Neutrophil (primary cell): ENCODE results near the gene SERPINF2.
A peak's percentile ranks its signal among the peaks of the same experiment; 100 is the strongest.

Experiments used
- H3K27ac ChIP-seq: fragments of 200-600 bp; sonication (generic); 2 replicates; pipeline ENCODE4 v1.5.1; 2016; ENCODE audit warnings: mild to moderate bottlenecking, moderate library complexity
- H3K27me3 ChIP-seq: fragments of 200-600 bp; sonication (generic); 2 replicates; pipeline ENCODE4 v1.6.0; 2016; ENCODE audit warnings: mild to moderate bottlenecking
- H3K36me3 ChIP-seq: fragments of 200-600 bp; sonication (generic); 2 replicates; pipeline ENCODE4 v1.5.1; 2017
- H3K4me1 ChIP-seq, 2 experiments: fragments of 200-600 bp in 1 of 2; sonication (generic) in 1 of 2; 1 replicate in 1 of 2; 2 replicates in 1 of 2; pipeline versions ENCODE4 v1.5.1 to v1.6.1; 2013 to 2016; ENCODE audit warnings: low read depth in 1 of 2, low read length in 1 of 2, mild to moderate bottlenecking in 1 of 2, moderate library complexity in 1 of 2; ENCODE audit not compliant: control insufficient read depth in 1 of 2, insufficient read depth in 1 of 2
- H3K4me3 ChIP-seq, 2 experiments: fragments of 200-600 bp in 1 of 2; sonication (generic) in 1 of 2; 1 replicate in 1 of 2; 2 replicates in 1 of 2; pipeline ENCODE4 v1.5.1; 2013 to 2016; ENCODE audit warnings: low read depth in 1 of 2, low read length in 1 of 2, mild to moderate bottlenecking in 1 of 2, moderate library complexity in 1 of 2
- H3K9me3 ChIP-seq: fragments of 200-600 bp; sonication (generic); 2 replicates; pipeline ENCODE4 v1.5.1; 2016
- CTCF ChIP-seq: fragments of 200-600 bp; sonication (generic); IDR thresholded peaks from 2 replicates; pipeline ENCODE4 v1.5.1; 2016; ENCODE audit warnings: antibody characterized with exemption

Gene SERPINF2

GRCh38 chr17:1783271-1783670, 40.6 kb downstream of the SERPINF2 start:
- H3K9me3 ChIP-seq: no peaks in the 10 kb centered on the region
- H3K36me3 ChIP-seq: peaks cover 10% of the 10 kb centered on the region
- no peak for TF ChIP-seq CTCF
- H3K4me3 ChIP-seq: peak overlapping the region; percentile 20 to 45
- H3K27ac ChIP-seq: peak overlapping the region; percentile 77
- peaks cover 15 to 19% of the 10 kb centered on the region in 2 experiments for H3K4me1 ChIP-seq
- no peaks in the 10 kb centered on the region for H3K27me3 ChIP-seq

- Histone ChIP-seq H3K36me3 (peaks cover 4% of the 10 kb centered on the region), H3K27me3 (no peaks in the 10 kb centered on the region), H3K4me1 (peaks cover 15 to 19% of the 10 kb centered on the region in 2 experiments), H3K4me3 (peak overlapping the region in 1 of 2 experiments; percentile 45), H3K27ac (peak overlapping the region; percentile 77), H3K9me3 (no peaks in the 10 kb centered on the region)
- no peak for TF ChIP-seq CTCF
Measured at GRCh38 chr17:1783834-1784611, 41.4 kb downstream of the SERPINF2 start.

GRCh38 chr17:1785930-1786329, 43.3 kb downstream of the SERPINF2 start:
- no peaks in the 10 kb centered on the region for H3K9me3 ChIP-seq
- peaks cover 4% of the 10 kb centered on the region for H3K36me3 ChIP-seq
- H3K27me3 ChIP-seq: no peaks in the 10 kb centered on the region
- H3K4me3 ChIP-seq: no peak overlapping the region
- TF ChIP-seq CTCF: no peak
- peaks cover 15 to 19% of the 10 kb centered on the region in 2 experiments for H3K4me1 ChIP-seq
- no peak overlapping the region for H3K27ac ChIP-seq

- Histone ChIP-seq H3K36me3 (peaks cover 4% of the 10 kb centered on the region), H3K4me3 (no peak overlapping the region), H3K27ac (no peak overlapping the region), H3K27me3 (no peaks in the 10 kb centered on the region), H3K9me3 (no peaks in the 10 kb centered on the region), H3K4me1 (peaks cover 15 to 19% of the 10 kb centered on the region in 2 experiments)
- no peak for TF ChIP-seq CTCF
Measured at GRCh38 chr17:1786708-1787107, 44.0 kb downstream of the SERPINF2 start.

GRCh38 chr17:1787301-1787902, 44.7 kb downstream of the SERPINF2 start:
- Histone ChIP-seq H3K27me3 (no peaks in the 10 kb centered on the region), H3K4me3 (no peak overlapping the region), H3K36me3 (peaks cover 4% of the 10 kb centered on the region), H3K9me3 (no peaks in the 10 kb centered on the region), H3K27ac (no peak overlapping the region), H3K4me1 (peaks cover 15 to 18% of the 10 kb centered on the region in 2 experiments)
- no peak for TF ChIP-seq CTCF
